ENCODE results near the gene PRDM15. TPM values are rescaled to one million over a fixed set of nuclear protein-coding genes. Genes with fewer than 3 reads are reported as not detected.

The PRDM15 gene
- total and polyA plus RNA-seq, 8 donors: 6.2 to 10.0 (median 7.3) TPM

GRCh38 chr21:41875086-41875485 is 4.1 kb downstream of the PRDM15 start:
- no peaks in the 10 kb centered on the region for H3K27me3 ChIP-seq
- peaks cover 0 to 11% of the 10 kb centered on the region in 2 donors for H3K4me1 ChIP-seq
- ATAC-seq: no peak
- no peak overlapping the region for H3K27ac ChIP-seq
- no peaks in the 10 kb centered on the region for H3K9me3 ChIP-seq
- no peak for DNase-seq
- no peak overlapping the region for H3K4me3 ChIP-seq
- no peak for TF ChIP-seq CTCF (IDR thresholded peaks at IDR 0.05)
- intact Hi-C loops (cut with DNase I): no loop called here
- no peaks in the 10 kb centered on the region for H3K36me3 ChIP-seq

- H3K9me3 ChIP-seq: no peaks in the 10 kb centered on the region
- ATAC-seq (no peak), DNase-seq (no peak)
- no peaks in the 10 kb centered on the region for H3K36me3 ChIP-seq
- no peak overlapping the region for H3K27ac ChIP-seq
- peaks cover 0 to 11% of the 10 kb centered on the region in 2 donors for H3K4me1 ChIP-seq
- intact Hi-C loops (cut with DNase I): no loop called here
- no peak overlapping the region for H3K4me3 ChIP-seq
- no peaks in the 10 kb centered on the region for H3K27me3 ChIP-seq
- no peak for TF ChIP-seq CTCF (IDR thresholded peaks at IDR 0.05)
Measured at GRCh38 chr21:41874611-41875010, 4.5 kb downstream of the PRDM15 start.

GRCh38 chr21:41873426-41873825 is 5.7 kb downstream of the PRDM15 start:
- ATAC-seq (no peak), DNase-seq (no peak)
- Histone ChIP-seq H3K27me3 (no peaks in the 10 kb centered on the region), H3K4me3 (no peak overlapping the region), H3K4me1 (peaks cover 0 to 11% of the 10 kb centered on the region in 2 donors), H3K27ac (no peak overlapping the region), H3K36me3 (no peaks in the 10 kb centered on the region), H3K9me3 (no peaks in the 10 kb centered on the region)
- TF ChIP-seq CTCF (IDR thresholded peaks at IDR 0.05): no peak
- intact Hi-C loops (cut with DNase I): no loop called here

GRCh38 chr21:41873005-41873404 is 6.1 kb downstream of the PRDM15 start:
- Histone ChIP-seq H3K36me3 (no peaks in the 10 kb centered on the region), H3K27ac (no peak overlapping the region), H3K4me1 (peaks cover 0 to 7% of the 10 kb centered on the region in 2 donors), H3K4me3 (no peak overlapping the region), H3K9me3 (no peaks in the 10 kb centered on the region), H3K27me3 (no peaks in the 10 kb centered on the region)
- TF ChIP-seq CTCF (IDR thresholded peaks at IDR 0.05): no peak
- DNase-seq: no peak
- intact Hi-C loops (cut with DNase I): no loop called here
- no peak for ATAC-seq

GRCh38 chr21:41871293-41872030 is 7.7 kb downstream of the PRDM15 start:
- Histone ChIP-seq H3K9me3 (no peaks in the 10 kb centered on the region), H3K4me1 (no peaks in the 10 kb centered on the region), H3K27ac (no peak overlapping the region), H3K27me3 (no peaks in the 10 kb centered on the region), H3K36me3 (no peaks in the 10 kb centered on the region), H3K4me3 (no peak overlapping the region)
- TF ChIP-seq CTCF (IDR thresholded peaks at IDR 0.05): no peak
- DNase-seq (no peak), ATAC-seq (no peak)
- intact Hi-C loops (cut with DNase I): no loop called here

Measured in left lung (tissue), 10 donors.